Measurements from ENCODE around the gene UNC45A. TPM values are rescaled to one million over a fixed set of nuclear protein-coding genes. Genes with fewer than 3 reads are reported as not detected.

The UNC45A gene
- total RNA-seq, 1 experiment from 2014 or later, result 101 TPM

DNA sequence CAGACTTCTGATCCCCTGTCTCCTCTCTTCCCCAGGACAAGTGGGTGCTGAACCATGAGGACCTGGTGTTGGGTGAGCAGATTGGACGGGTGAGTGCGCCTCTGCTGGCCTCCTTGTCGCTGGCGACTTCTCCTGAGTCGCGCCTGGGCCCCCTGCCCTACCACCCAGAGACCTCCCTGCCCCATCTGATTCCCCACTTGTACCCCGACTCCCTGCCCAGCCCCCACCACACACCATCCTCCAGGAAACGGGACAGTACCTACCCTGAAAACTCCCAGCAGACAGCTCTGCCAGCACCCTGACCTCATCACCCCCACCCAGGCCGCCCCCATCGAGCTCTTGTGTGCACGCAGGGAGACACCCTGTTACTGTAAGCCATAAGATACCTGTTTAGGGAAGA, 43.1 kb upstream of the UNC45A start:
- Mint-ChIP-seq H3K4me1 (no peaks in the 10 kb centered on the region), H3K27ac (no peak overlapping the region), H3K4me3 (no peak overlapping the region), H3K9me3 (no peaks in the 10 kb centered on the region), H3K36me3 (no peaks in the 10 kb centered on the region), H3K27me3 (ENCODE audit: low read depth) (no peaks in the 10 kb centered on the region)
- no peak for DNase-seq (ENCODE audit: low spot score)
- CTCF ChIA-PET, result interaction anchor here (1.0 to 1.9 kb wide), 3 partner anchors 10 to 250 kb away, joined by 3 to 6 read pairs (median 4); no protein-coding TSS in a partner anchor
- POLR2A ChIA-PET, result no interaction called here
- no peak for ATAC-seq
- TF ChIP-seq ZNF138 (CRISPR knock-in tag; conservative IDR thresholded peaks at IDR 0.05) (no peak), SOX15 (CRISPR knock-in tag; IDR thresholded peaks at IDR 0.05) (no peak)

- ChIA-PET POLR2A (no interaction called here), CTCF (interaction anchor here (1.0 to 1.9 kb wide), 3 partner anchors 10 to 250 kb away, joined by 3 to 6 read pairs (median 4); no protein-coding TSS in a partner anchor)
- Mint-ChIP-seq H3K27ac (no peak overlapping the region), H3K36me3 (no peaks in the 10 kb centered on the region), H3K9me3 (no peaks in the 10 kb centered on the region), H3K27me3 (ENCODE audit: low read depth) (no peaks in the 10 kb centered on the region), H3K4me3 (no peak overlapping the region), H3K4me1 (no peaks in the 10 kb centered on the region)
- ATAC-seq (no peak), DNase-seq (ENCODE audit: low spot score) (no peak)
- TF ChIP-seq ZBTB21 (CRISPR knock-in tag; IDR thresholded peaks at IDR 0.05; ENCODE audit: borderline replicate concordance), result no peak
- TF ChIP-seq CREB1 (CRISPR knock-in tag; IDR thresholded peaks at IDR 0.05), result no peak
- no peak for TF ChIP-seq RORB (CRISPR knock-in tag; IDR thresholded peaks at IDR 0.05)
- TF ChIP-seq, protein P1, sequence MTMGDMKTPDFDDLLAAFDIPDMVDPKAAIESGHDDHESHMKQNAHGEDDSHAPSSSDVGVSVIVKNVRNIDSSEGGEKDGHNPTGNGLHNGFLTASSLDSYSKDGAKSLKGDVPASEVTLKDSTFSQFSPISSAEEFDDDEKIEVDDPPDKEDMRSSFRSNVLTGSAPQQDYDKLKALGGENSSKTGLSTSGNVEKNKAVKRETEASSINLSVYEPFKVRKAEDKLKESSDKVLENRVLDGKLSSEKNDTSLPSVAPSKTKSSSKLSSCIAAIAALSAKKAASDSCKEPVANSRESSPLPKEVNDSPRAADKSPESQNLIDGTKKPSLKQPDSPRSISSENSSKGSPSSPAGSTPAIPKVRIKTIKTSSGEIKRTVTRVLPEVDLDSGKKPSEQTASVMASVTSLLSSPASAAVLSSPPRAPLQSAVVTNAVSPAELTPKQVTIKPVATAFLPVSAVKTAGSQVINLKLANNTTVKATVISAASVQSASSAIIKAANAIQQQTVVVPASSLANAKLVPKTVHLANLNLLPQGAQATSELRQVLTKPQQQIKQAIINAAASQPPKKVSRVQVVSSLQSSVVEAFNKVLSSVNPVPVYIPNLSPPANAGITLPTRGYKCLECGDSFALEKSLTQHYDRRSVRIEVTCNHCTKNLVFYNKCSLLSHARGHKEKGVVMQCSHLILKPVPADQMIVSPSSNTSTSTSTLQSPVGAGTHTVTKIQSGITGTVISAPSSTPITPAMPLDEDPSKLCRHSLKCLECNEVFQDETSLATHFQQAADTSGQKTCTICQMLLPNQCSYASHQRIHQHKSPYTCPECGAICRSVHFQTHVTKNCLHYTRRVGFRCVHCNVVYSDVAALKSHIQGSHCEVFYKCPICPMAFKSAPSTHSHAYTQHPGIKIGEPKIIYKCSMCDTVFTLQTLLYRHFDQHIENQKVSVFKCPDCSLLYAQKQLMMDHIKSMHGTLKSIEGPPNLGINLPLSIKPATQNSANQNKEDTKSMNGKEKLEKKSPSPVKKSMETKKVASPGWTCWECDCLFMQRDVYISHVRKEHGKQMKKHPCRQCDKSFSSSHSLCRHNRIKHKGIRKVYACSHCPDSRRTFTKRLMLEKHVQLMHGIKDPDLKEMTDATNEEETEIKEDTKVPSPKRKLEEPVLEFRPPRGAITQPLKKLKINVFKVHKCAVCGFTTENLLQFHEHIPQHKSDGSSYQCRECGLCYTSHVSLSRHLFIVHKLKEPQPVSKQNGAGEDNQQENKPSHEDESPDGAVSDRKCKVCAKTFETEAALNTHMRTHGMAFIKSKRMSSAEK (CRISPR knock-in tag; IDR thresholded peaks at IDR 0.05; ENCODE audit: borderline replicate concordance), result no peak
- TF ChIP-seq, protein P2, sequence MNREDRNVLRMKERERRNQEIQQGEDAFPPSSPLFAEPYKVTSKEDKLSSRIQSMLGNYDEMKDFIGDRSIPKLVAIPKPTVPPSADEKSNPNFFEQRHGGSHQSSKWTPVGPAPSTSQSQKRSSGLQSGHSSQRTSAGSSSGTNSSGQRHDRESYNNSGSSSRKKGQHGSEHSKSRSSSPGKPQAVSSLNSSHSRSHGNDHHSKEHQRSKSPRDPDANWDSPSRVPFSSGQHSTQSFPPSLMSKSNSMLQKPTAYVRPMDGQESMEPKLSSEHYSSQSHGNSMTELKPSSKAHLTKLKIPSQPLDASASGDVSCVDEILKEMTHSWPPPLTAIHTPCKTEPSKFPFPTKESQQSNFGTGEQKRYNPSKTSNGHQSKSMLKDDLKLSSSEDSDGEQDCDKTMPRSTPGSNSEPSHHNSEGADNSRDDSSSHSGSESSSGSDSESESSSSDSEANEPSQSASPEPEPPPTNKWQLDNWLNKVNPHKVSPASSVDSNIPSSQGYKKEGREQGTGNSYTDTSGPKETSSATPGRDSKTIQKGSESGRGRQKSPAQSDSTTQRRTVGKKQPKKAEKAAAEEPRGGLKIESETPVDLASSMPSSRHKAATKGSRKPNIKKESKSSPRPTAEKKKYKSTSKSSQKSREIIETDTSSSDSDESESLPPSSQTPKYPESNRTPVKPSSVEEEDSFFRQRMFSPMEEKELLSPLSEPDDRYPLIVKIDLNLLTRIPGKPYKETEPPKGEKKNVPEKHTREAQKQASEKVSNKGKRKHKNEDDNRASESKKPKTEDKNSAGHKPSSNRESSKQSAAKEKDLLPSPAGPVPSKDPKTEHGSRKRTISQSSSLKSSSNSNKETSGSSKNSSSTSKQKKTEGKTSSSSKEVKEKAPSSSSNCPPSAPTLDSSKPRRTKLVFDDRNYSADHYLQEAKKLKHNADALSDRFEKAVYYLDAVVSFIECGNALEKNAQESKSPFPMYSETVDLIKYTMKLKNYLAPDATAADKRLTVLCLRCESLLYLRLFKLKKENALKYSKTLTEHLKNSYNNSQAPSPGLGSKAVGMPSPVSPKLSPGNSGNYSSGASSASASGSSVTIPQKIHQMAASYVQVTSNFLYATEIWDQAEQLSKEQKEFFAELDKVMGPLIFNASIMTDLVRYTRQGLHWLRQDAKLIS (CRISPR knock-in tag; IDR thresholded peaks at IDR 0.05; ENCODE audit: borderline replicate concordance), result no peak
- TF ChIP-seq NFE2L1 (CRISPR knock-in tag; IDR thresholded peaks at IDR 0.05), result no peak
- no peak for TF ChIP-seq KAT7 (CRISPR knock-in tag; IDR thresholded peaks at IDR 0.05; ENCODE audit: borderline replicate concordance)
- no peak for TF ChIP-seq ZNF671 (CRISPR knock-in tag; IDR thresholded peaks at IDR 0.05)
- TF ChIP-seq, protein P3, sequence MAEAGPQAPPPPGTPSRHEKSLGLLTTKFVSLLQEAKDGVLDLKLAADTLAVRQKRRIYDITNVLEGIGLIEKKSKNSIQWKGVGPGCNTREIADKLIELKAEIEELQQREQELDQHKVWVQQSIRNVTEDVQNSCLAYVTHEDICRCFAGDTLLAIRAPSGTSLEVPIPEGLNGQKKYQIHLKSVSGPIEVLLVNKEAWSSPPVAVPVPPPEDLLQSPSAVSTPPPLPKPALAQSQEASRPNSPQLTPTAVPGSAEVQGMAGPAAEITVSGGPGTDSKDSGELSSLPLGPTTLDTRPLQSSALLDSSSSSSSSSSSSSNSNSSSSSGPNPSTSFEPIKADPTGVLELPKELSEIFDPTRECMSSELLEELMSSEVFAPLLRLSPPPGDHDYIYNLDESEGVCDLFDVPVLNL (CRISPR knock-in tag; IDR thresholded peaks at IDR 0.05; ENCODE audit: borderline replicate concordance, low read depth), result no peak
- no peak for TF ChIP-seq ZBTB43 (CRISPR knock-in tag; IDR thresholded peaks at IDR 0.05)
Measured at GRCh38 chr15:90892498-90893174, 42.4 kb upstream of the UNC45A start.

All from WTC11 (cell line).